Measurements from ENCODE around the gene CISD1. TPM values are rescaled to one million over a fixed set of nuclear protein-coding genes. Genes with fewer than 3 reads are reported as not detected.
A peak's percentile ranks its signal among the peaks of the same experiment; 100 is the strongest.

Gene CISD1
- total RNA-seq, 2 donors from 2014 or later = 52.5 to 57.9 TPM

- H3K4me1 ChIP-seq = no peaks in the 10 kb centered on the region
- intact Hi-C loops (cut with DNase I) = no loop called here
Measured at GRCh38 chr10:58278962-58279307, 10.0 kb downstream of the CISD1 start.

GRCh38 chr10:58280477-58280876 is 11.5 kb downstream of the CISD1 start:
- Histone ChIP-seq H3K4me1 (no peaks in the 10 kb centered on the region), H3K4me3 (no peak overlapping the region), H3K27ac (no peak overlapping the region), H3K27me3 (no peaks in the 10 kb centered on the region), H3K9me3 (no peaks in the 10 kb centered on the region), H3K36me3 (no peaks in the 10 kb centered on the region), H3K9ac (ENCODE audit: low read depth in 2 of 2, low read length in 2 of 2) (no peak overlapping the region)
- TF ChIP-seq, protein P1, sequence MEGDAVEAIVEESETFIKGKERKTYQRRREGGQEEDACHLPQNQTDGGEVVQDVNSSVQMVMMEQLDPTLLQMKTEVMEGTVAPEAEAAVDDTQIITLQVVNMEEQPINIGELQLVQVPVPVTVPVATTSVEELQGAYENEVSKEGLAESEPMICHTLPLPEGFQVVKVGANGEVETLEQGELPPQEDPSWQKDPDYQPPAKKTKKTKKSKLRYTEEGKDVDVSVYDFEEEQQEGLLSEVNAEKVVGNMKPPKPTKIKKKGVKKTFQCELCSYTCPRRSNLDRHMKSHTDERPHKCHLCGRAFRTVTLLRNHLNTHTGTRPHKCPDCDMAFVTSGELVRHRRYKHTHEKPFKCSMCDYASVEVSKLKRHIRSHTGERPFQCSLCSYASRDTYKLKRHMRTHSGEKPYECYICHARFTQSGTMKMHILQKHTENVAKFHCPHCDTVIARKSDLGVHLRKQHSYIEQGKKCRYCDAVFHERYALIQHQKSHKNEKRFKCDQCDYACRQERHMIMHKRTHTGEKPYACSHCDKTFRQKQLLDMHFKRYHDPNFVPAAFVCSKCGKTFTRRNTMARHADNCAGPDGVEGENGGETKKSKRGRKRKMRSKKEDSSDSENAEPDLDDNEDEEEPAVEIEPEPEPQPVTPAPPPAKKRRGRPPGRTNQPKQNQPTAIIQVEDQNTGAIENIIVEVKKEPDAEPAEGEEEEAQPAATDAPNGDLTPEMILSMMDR (IDR thresholded peaks at IDR 0.05) = no peak
- DNase-seq = no peak
- intact Hi-C loops (cut with DNase I) = no loop called here

More at GRCh38 chr10:58278962-58279307, 10.0 kb downstream of the CISD1 start:
- DNase-seq = no peak
- Histone ChIP-seq H3K9ac (ENCODE audit: low read depth in 2 of 2, low read length in 2 of 2) (no peak overlapping the region), H3K27me3 (no peaks in the 10 kb centered on the region), H3K9me3 (no peaks in the 10 kb centered on the region), H3K36me3 (no peaks in the 10 kb centered on the region), H3K27ac (no peak overlapping the region), H3K4me3 (no peak overlapping the region)
- TF ChIP-seq, protein P1 (IDR thresholded peaks at IDR 0.05) = no peak

- Histone ChIP-seq H3K36me3 (no peaks in the 10 kb centered on the region), H3K9me3 (no peaks in the 10 kb centered on the region), H3K9ac (ENCODE audit: low read depth in 2 of 2, low read length in 2 of 2) (no peak overlapping the region), H3K27me3 (no peaks in the 10 kb centered on the region), H3K4me1 (no peaks in the 10 kb centered on the region), H3K4me3 (no peak overlapping the region), H3K27ac (no peak overlapping the region)
- no peak for DNase-seq
- intact Hi-C loops (cut with DNase I) = no loop called here
- TF ChIP-seq, protein P1 (IDR thresholded peaks at IDR 0.05) = no peak
Measured at GRCh38 chr10:58281092-58281752, 12.3 kb downstream of the CISD1 start.

- Histone ChIP-seq H3K27ac (no peak overlapping the region), H3K36me3 (no peaks in the 10 kb centered on the region), H3K27me3 (no peaks in the 10 kb centered on the region), H3K9me3 (no peaks in the 10 kb centered on the region), H3K9ac (ENCODE audit: low read depth in 2 of 2, low read length in 2 of 2) (no peak overlapping the region), H3K4me3 (no peak overlapping the region), H3K4me1 (no peaks in the 10 kb centered on the region)
- no peak for DNase-seq
- TF ChIP-seq, protein P1 (IDR thresholded peaks at IDR 0.05) = no peak
- intact Hi-C loops (cut with DNase I) = no loop called here
Measured at GRCh38 chr10:58282615-58283014, 13.7 kb downstream of the CISD1 start.

DNA sequence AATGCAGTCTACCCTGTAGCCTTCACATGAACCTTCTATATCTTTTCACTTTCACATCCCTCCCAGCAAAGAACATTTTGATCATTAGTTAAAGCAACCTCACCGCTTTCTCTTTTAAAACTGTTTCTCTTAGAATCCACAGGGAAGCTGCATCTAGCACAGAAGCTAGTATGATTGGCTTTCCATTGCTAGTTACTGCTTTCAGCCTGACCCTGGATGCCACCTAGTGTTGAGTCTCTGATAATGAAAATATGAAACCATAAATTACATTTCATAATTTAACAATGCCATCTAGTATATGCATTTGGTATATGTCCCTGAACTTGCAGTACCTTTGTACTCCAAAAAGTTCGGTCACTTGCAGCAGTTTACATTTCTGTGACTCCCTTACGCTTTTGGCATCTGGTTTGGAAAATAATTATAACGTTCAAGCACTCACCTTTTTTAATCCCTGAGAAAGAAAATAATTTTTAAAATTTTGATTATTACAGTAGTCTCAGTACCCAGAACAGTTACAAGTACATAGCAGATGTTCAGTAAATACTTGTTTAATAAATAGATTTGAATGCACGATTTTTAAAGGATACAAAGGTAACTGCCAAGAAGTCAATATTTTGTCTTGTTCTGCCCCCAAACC is 22.7 kb downstream of the CISD1 start:
- no peak overlapping the region for H3K27ac ChIP-seq
- intact Hi-C loops (cut with DNase I) = loop anchor here (2.0 kb wide), 1 partner anchor 113 kb away; no protein-coding TSS in a partner anchor
- H3K4me3 ChIP-seq = no peak overlapping the region
- H3K27me3 ChIP-seq = no peaks in the 10 kb centered on the region
- no peak overlapping the region for H3K9ac ChIP-seq (ENCODE audit: low read depth in 2 of 2, low read length in 2 of 2)
- TF ChIP-seq, protein P1 (IDR thresholded peaks at IDR 0.05) = peak; percentile 65
- no peaks in the 10 kb centered on the region for H3K4me1 ChIP-seq
- H3K36me3 ChIP-seq = no peaks in the 10 kb centered on the region
- DNase-seq = no peak
- no peaks in the 10 kb centered on the region for H3K9me3 ChIP-seq

Measured in colonic mucosa (tissue), 4 donors.